ENCODE data around the gene MIEN1. TPM values are rescaled to one million over a fixed set of nuclear protein-coding genes. Genes with fewer than 3 reads are reported as not detected.
A peak's percentile ranks its signal among the peaks of the same experiment; 100 is the strongest.

Gene MIEN1
- total and polyA plus RNA-seq, 2 donors (not counting 1 experiment from before 2014, with no cell fraction given) = 41.1 to 63.2 TPM

DNA sequence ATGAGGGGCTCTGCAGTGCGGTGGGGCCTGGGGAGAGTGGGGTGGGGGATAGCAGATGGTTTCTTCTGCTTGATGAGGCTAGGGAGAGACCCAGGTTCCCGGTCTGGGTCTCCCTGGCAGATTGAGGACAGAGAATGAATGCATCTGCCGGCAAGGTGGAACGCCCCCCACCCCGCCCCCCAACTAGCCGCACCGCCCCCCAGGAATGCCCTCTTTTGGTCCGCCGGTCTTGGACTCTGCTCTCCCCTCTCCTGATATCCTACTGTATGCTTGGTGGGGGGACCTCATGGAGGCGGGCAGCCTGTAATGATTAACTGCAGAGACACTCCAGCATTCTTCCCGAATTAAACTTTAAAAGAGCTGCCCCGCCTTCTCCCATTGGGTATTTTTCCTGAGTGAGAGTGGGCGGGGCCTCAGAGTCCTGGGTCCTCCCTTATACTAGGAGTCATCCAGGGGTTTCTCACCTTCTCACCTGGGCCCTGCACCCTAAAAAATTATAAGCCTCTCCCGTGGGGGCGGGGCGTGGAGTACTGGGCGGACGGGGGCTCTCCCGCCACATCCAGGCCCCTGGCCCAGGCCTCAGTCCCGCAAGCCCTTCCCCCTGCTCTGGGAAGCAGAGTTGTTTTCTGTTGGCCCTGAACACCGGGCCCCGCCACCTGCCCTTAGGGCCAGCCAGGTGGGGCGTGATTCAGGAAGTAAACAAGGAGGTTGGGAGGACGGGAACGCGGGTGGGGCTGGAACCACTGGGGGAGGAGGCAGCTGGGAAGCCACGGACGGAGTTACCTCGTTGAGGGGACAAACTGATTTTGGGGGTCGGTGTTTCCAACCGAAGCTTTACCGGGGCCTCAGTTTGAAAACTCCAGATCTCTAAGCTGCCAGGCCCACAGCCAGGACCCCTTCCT lies 8.9 kb upstream of the MIEN1 start:
- no peak overlapping the region for H3K27ac Mint-ChIP-seq

More for the DNA sequence above, 8.9 kb upstream of the MIEN1 start:
- H3K36me3 ChIP-seq (replicated peaks in 1 of 2; ENCODE audit: control extremely low read depth in 1 of 2, control insufficient read depth in 1 of 2, extremely low read depth in 1 of 2, insufficient read depth in 2 of 2, low read length in 1 of 2) = no peaks in the 10 kb centered on the region
- ChIA-PET POLR2A (interaction anchor here (0.5 to 0.6 kb wide), 2 partner anchors 8 to 13 kb away, joined by 3 to 5 read pairs; no protein-coding TSS in a partner anchor), CTCF (no interaction called here)
- Mint-ChIP-seq H3K4me3 (peak overlapping the region; percentile 80), H3K9me3 (ENCODE audit: insufficient read depth) (no peaks in the 10 kb centered on the region), H3K4me1 (peaks cover 33% of the 10 kb centered on the region), H3K27me3 (peaks cover 30% of the 10 kb centered on the region)
- H3K79me2 ChIP-seq (ENCODE audit: control insufficient read depth, insufficient read depth, low read length) = peaks cover 2% of the 10 kb centered on the region
- no peak overlapping the region for H3K27ac ChIP-seq (ENCODE audit: low read length in 2 of 2)
- H3K4me3 ChIP-seq (ENCODE audit: control extremely low read depth in 1 of 5, extremely low read depth in 1 of 5, insufficient read depth in 1 of 5, low read depth in 2 of 5, low read length in 4 of 5) = peak overlapping the region in 4 of 5 experiments; percentile 26 to 58 (median 42)
- ATAC-seq (ENCODE audit: low read depth) (peak; percentile 29), DNase-seq (no peak)
- peaks cover 0 to 34% (median 12%) of the 10 kb centered on the region in 4 experiments for H3K27me3 ChIP-seq (replicated peaks in 1 of 4; ENCODE audit: control extremely low read depth in 1 of 4, control insufficient read depth in 3 of 4, insufficient read depth in 4 of 4, low read length in 3 of 4)
- no peak for TF ChIP-seq CTCF (IDR thresholded peaks at IDR 0.05)
- TF ChIP-seq EZH2 (IDR thresholded peaks at IDR 0.05; ENCODE audit: borderline replicate concordance, insufficient read depth, low read depth, low read length, poor library complexity, severe bottlenecking) = no peak
- 16% methylated on average over 19 of the region's 32 CpGs for WGBS (ENCODE audit: insufficient coverage)
- intact Hi-C loops (cut with micrococcal nuclease) = no loop called here
- peaks cover 0 to 7% (median 0%) of the 10 kb centered on the region in 3 donors for H3K9me3 ChIP-seq (ENCODE audit: control extremely low read depth in 1 of 3, control insufficient read depth in 2 of 3, insufficient read depth in 1 of 3, low read length in 2 of 3)
- H3K4me2 ChIP-seq (replicated peaks; ENCODE audit: low read depth, low read length, poor library complexity, severe bottlenecking) = peak overlapping the region; percentile 82
- peak overlapping the region; percentile 77 for H2AFZ ChIP-seq (ENCODE audit: insufficient read depth, low read depth, low read length, poor library complexity, severe bottlenecking)
- H3K9ac ChIP-seq (ENCODE audit: low read length) = peak overlapping the region; percentile 50
- H3K4me1 ChIP-seq (ENCODE audit: control insufficient read depth in 2 of 2, insufficient read depth in 2 of 2, low read length in 2 of 2) = peaks cover 32 to 35% of the 10 kb centered on the region in 2 donors
- no peaks in the 10 kb centered on the region for H4K20me1 ChIP-seq (ENCODE audit: control insufficient read depth, insufficient read depth, low read length, poor library complexity, severe bottlenecking)
